Renal cortical epithelial cell (primary cell): Measurements from ENCODE around the gene NRG2. TPM values are rescaled to one million over a fixed set of nuclear protein-coding genes. Genes with fewer than 3 reads are reported as not detected.

ENCODE experiments used
- DNase-seq: peaks from one replicate; pipeline ENCODE4 v3.0.0-alpha.2; 2011; ENCODE audit warnings: low read depth
- total RNA-seq: library from RNA; depleted of rRNA; stranded (reverse); fragments of >200 nt; gene quantifications from 2 replicates; pipeline ENCODE4 v1.2.3, GENCODE V29; 2014

NRG2 gene
- total RNA-seq, 1 donor from 2014 or later, result 0.45 TPM

DNA sequence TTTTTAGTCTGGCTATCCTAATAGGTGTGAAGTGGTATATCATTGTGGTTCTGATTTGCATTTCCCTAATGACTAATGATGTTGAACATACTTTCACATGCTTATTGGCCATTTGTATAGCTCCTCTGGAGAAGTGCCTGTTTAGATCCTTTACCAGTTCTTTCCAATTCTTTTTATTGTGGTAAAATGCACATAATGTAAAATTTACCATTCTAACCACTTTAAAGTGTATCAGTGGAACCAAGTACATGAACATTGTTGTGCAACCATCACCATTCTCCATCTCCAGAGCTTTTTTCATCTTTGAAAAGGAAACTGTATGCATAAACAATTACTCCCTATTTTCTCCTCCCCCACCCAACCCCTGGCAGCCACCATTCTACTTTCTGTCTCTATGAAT lies 95.4 kb downstream of the NRG2 start:
- DNase-seq, result no peak

DNA sequence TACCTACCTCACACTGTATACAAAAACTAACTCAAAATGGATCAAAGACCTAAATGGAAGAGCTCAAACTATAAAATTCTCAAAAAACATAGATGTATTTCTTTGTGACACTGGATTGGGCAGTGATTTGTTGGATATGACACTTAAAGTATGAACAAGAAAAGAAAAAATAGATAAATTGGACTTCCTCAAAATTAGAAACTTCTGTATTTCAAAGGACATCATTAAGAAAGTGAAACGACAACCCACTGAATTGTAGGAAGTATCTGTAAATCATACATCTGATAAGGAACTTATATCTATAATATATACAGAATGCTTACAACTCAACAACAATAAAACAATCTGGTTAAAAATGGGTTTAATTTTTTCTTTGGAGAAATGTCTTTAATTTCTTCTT lies 96.7 kb downstream of the NRG2 start:
- DNase-seq, result no peak

DNA sequence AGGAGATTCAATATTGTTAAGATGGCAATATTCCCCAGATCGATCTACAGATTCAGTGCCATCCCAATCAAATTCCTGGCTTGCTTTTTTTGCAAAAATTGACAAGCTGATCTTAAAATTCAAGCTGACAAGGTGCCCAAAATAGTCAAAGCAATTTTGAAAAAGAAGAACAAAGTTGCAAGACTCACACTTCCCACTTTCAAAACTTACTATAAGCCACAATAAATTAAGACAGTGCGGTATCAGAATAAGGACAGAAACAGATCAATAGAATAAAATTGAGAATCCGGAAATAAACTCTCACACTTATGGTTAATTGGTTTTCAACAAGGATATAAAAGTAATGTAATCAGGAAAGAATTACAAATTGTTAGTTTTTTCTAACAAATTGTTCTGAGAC lies 97.1 kb downstream of the NRG2 start:
- DNase-seq, result no peak

GRCh38 chr5:139942243-139942642 lies 100.9 kb downstream of the NRG2 start:
- DNase-seq, result no peak

DNA sequence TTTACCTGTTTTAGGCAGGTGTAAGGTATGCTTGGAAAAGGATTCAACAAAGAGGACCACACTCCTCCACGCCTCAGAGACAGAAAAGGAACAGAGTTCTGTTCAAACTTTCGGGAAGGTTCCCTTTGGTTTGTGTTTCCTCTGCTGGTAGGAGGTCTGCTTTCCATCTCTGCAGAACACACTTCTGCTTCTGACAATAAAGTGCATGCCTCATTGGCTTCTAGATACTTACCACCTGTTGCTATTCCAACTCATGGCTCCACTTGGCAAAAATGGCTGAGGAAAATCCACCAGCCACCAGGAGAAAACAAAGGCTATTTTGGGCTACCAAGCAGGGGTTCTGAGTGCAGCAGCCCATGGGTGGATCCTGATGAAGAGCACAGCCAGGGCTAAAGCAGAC lies 112.7 kb downstream of the NRG2 start:
- no peak for DNase-seq

DNA sequence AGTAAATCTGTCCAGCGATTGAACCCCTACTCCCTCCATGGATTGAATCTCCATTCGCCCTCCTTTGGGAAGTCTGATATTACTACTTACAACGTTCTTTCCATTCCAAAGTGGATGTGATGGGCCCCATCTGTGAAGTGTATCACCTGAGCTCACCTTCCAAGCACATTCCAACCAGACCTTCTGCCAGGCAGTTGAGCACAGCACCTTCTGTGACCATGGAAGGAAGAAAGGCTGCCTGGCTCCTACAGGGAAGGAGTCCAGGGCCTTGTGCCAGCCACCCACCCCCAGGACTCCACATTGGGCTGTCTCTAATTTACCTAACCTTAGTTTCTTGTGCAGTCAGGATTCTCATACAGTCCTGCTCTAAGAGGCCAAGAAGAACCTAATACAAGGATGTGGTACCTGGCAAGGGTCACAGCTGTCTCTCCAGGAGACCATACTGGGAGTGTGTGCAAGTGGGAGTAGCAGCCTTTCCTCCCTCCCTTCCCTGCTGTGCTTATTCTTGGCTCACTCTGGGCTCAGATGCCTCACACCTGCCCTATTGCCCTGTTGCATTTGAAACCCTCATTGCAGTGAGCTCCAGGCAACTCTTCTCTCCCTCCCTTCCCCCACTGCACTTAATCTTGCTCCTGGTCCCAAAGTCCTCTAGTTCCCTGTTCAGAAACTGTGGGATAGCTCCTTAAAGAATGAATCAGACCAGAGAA lies 116.1 kb downstream of the NRG2 start:
- no peak for DNase-seq

DNA sequence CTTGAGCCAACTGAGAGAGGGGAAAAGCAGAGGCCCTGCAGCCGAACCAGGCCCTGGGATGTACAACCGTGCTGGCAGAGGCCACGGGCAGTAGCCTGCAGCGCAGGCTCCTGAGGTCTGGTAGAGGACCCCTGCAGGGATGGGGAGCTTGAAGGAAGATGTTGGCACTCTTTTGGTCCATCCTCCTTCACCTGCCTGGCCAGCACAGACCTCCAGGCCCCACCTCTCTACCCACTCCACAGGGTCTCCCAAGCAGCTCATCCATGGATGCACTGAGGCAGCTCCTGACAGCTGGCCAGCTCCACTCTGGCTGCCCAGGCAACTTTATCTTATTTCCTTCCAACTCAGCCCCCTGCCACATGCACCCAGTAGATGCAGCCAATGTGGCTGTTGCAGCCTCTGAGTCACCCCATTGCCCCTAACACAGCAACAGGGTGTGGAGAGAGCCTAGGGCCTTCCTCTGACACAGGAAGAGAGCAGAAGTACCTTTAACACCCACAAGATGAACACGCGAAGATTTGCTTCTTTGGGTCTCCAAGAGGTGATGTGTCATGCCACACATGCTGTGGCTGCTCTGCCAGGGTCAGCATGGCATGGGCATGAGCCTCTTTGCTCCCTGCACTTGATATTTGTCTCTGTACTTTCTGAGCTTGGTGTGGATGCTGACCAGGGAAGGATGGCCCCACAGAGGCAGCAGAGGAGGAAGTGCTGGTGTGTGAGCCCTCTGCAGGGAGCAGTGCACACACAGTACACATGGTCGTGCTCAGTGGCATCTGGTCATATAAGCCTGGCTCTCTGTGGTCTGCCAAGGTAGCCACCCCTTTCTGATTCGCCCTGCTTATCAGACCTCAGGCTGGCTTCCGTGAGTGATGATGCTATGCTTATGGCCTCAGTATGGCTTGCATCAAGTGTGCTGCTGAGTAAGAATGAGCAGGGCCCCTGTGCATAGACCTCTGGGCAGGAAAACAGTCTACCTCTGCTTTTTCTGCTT lies 117.2 kb downstream of the NRG2 start:
- no peak for DNase-seq

DNA sequence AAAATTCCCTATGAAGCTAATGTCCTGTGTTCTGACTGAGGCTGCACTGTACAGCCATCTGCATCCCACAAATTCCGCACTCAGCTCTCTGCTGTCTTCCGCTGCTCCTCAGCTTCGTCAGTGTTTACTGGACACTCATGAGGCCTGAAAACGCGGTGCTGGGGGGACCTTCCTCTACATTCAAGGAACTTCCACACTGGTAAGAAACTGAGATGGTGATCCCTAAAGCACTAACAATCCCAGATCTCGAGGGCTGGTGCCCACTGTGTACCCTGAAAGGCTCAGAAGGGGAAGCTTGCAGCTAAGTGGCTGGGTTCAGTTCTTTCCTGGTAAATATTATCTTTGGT lies 117.9 kb downstream of the NRG2 start:
- no peak for DNase-seq

GRCh38 chr5:139924294-139925215 lies 118.5 kb downstream of the NRG2 start:
- no peak for DNase-seq

DNA sequence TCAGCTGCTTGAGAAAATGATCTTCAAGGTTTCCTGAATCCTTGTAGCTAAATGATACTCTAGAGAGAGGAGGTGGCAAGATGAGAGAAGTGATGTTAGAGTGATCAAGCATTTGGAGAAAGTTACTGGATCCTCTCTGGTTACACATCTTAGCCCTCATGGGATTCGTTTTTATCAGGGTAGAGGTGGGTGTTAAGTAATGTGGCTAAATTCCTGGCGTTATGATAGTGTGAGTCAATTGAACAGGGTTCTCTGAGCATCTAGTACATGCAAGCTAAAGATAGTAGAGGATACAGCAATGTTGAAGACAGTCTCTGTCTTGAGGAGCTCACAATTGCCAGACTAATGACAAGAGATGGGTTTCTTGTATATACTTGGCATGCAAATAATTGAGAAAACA lies 123.8 kb downstream of the NRG2 start:
- DNase-seq, result no peak

GRCh38 chr5:139915834-139916233 lies 127.3 kb downstream of the NRG2 start:
- DNase-seq, result no peak

- DNase-seq, result no peak
These were observed 127.8 kb downstream of the NRG2 start for GRCh38 chr5:139915266-139915665.

DNA sequence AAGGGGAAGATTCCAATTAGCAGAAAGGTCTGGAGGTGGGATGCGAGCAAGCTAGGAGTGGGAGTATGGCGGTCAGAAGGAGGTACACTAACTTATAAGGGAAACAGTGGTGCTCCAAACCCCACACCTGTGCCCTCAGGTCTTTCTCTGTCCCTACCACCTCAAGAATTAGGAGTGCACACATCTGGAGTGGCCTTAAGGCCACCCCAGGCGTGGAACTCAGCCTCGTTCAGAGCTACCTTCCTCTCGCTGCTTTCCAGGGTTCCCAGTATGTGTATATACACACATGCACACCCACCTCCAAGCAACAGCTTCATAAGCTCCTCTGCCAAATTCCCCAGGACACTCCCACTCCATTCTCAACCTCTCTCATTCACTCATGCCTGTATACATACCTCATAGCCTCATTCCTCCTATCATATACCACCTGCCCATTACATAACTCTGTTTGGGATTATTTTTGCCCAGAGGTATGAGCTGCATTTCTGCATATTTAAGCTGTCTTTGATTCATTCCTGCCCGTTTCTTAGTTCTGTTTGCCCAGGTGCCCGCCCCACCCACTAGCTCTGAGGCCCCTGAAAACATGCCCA lies 128.8 kb downstream of the NRG2 start:
- DNase-seq, result no peak

DNA sequence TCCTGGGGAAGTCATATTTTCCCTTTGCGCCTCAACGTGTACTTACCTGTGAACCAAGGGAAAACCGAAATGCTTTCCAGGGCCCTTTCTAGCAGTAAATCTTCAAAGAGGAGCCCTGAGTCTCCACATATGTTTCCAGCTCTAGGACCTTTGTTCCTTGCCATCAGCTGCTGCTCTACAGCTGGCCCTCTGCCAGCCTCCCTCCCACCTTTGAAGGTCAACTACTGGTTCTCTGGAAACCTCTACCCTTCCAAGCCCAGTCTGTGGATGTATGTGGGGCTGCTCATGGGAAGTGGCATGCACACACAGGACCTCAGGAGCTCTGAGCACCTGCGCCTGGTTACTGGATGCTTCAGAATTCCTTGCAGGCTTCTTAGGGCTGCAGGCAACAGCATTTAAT lies 130.3 kb downstream of the NRG2 start:
- no peak for DNase-seq

- DNase-seq, result no peak
These were observed 130.9 kb downstream of the NRG2 start for GRCh38 chr5:139912158-139912557.

DNA sequence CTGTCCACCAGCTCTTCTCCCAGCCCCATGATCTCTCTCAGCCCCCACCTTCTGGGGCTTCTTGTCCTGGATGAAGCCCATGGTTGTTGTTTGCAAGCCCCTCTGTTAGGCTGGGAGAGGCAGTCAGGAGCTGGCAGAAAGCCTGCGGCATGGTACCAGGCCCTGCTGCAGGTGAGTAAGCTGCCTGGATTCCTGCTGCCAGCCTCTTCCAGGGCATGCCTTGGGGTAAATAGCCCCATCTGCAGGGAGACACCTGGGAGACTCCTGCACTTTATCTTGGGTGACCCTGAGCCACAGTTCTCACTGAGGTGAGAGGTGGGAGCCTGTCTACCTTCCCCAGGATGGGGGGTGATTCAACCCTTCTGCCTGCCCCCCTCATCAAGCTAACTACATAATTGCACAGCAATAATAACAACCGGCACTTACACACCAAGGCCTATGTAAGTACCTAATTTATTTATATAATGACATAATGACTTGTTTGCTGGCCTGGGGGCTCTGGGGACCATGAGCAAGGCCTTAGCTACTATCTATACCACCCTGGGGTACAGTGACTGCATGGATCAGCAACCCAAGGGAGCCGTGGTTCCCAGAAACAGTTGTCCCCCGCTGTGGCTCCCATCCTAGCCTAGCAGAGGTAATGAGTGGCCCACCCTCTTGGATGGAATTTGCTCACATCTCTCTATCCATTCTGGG lies 131.5 kb downstream of the NRG2 start:
- DNase-seq, result no peak

- no peak for DNase-seq
These were observed 132.2 kb downstream of the NRG2 start for GRCh38 chr5:139910901-139911300.

GRCh38 chr5:139910036-139910435 lies 133.1 kb downstream of the NRG2 start:
- no peak for DNase-seq

- peak; percentile 74 for DNase-seq
These were observed 134.3 kb downstream of the NRG2 start for GRCh38 chr5:139908749-139909148.

GRCh38 chr5:139906661-139907060 lies 136.4 kb downstream of the NRG2 start:
- DNase-seq, result no peak
